Common myeloid progenitor, CD34-positive (primary cell): ENCODE measurements around the gene SUSD6.
"Not testable (repeated sequence)": the region's sequence is repeated elsewhere in the genome, so short reads cannot be mapped to it uniquely, and the experiment has no call there.

Source experiments
- CTCF ChIA-PET: fragments of 350-600 bp; sonication (Branson Sonifier 250); formaldehyde crosslinking; loops from one replicate; lab custom pipeline; 2021; ENCODE audit warnings: antibody characterized with exemption; lab: Charles Lee
- POLR2A ChIA-PET: fragments of 350-600 bp; sonication (Branson Sonifier 250); formaldehyde crosslinking; loops from one replicate; lab custom pipeline; 2021; ENCODE audit warnings: antibody characterized with exemption; lab: Charles Lee
- DNase-seq, 3 donors: peaks; one replicate each; pipeline versions ENCODE4 v3.0.0 to v3.0.0-alpha.2; 2013
- H3K27ac ChIP-seq, 2 experiments: 1 replicate in 1 of 2; 2 replicates in 1 of 2; pipeline ENCODE4 v1.7.0; 2013; ENCODE audit warnings: inconsistent platforms in 2 of 2, low read length in 2 of 2, mild to moderate bottlenecking in 2 of 2, low read depth in 1 of 2, moderate library complexity in 1 of 2; ENCODE audit not compliant: severe bottlenecking in 2 of 2, insufficient read depth in 1 of 2, poor library complexity in 1 of 2
- H3K27me3 ChIP-seq, 5 experiments: replicated peaks in 2 of 5; 1 replicate in 3 of 5; 2 replicates in 2 of 5; pipeline versions ENCODE4 v1.6.1 to v1.7.0; 2013; ENCODE audit warnings: low read length in 4 of 5, mild to moderate bottlenecking in 2 of 5, moderate library complexity in 2 of 5, inconsistent platforms in 1 of 5; ENCODE audit not compliant: insufficient read depth in 5 of 5, control insufficient read depth in 4 of 5
- H3K36me3 ChIP-seq, 4 experiments: 1 replicate in 2 of 4; 2 replicates in 2 of 4; pipeline versions ENCODE4 v1.6.1 to v1.7.0; 2013; ENCODE audit warnings: low read length in 3 of 4, control low read depth in 1 of 4, mild to moderate bottlenecking in 1 of 4; ENCODE audit not compliant: control insufficient read depth in 4 of 4, insufficient read depth in 4 of 4
- H3K4me1 ChIP-seq, 4 experiments: 1 replicate in 3 of 4; 2 replicates in 1 of 4; pipeline versions ENCODE4 v1.6.1 to v1.7.1; 2013; ENCODE audit warnings: low read length in 3 of 4, mild to moderate bottlenecking in 3 of 4, control low read depth in 1 of 4, inconsistent platforms in 1 of 4, moderate library complexity in 1 of 4; ENCODE audit not compliant: control insufficient read depth in 4 of 4, insufficient read depth in 4 of 4; ENCODE audit errors: control extremely low read depth in 1 of 4
- H3K4me3 ChIP-seq, 7 experiments: 1 replicate in 4 of 7; 2 replicates in 3 of 7; pipeline versions ENCODE4 v1.5.1 to v1.7.0; 2013; ENCODE audit warnings: mild to moderate bottlenecking in 7 of 7, low read length in 6 of 7, moderate library complexity in 6 of 7, inconsistent platforms in 2 of 7, low read depth in 2 of 7, control low read depth in 1 of 7; ENCODE audit not compliant: insufficient read depth in 4 of 7, control insufficient read depth in 1 of 7; ENCODE audit errors: extremely low read depth in 1 of 7
- H3K9me3 ChIP-seq, 5 experiments: 1 replicate in 4 of 5; 2 replicates in 1 of 5; pipeline versions ENCODE4 v1.6.1 to v1.7.1; 2013; ENCODE audit warnings: low read length in 4 of 5, mild to moderate bottlenecking in 2 of 5, inconsistent platforms in 1 of 5, low read depth in 1 of 5, moderate library complexity in 1 of 5; ENCODE audit not compliant: control insufficient read depth in 4 of 5, insufficient read depth in 2 of 5; ENCODE audit errors: control extremely low read depth in 1 of 5
- WGBS: methylation state at CpG from one replicate; pipeline ENCODE4 v1.1.5; 2013; ENCODE audit not compliant: insufficient coverage; 5-methylcytosine and 5-hydroxymethylcytosine counted together

SUSD6 gene

DNA sequence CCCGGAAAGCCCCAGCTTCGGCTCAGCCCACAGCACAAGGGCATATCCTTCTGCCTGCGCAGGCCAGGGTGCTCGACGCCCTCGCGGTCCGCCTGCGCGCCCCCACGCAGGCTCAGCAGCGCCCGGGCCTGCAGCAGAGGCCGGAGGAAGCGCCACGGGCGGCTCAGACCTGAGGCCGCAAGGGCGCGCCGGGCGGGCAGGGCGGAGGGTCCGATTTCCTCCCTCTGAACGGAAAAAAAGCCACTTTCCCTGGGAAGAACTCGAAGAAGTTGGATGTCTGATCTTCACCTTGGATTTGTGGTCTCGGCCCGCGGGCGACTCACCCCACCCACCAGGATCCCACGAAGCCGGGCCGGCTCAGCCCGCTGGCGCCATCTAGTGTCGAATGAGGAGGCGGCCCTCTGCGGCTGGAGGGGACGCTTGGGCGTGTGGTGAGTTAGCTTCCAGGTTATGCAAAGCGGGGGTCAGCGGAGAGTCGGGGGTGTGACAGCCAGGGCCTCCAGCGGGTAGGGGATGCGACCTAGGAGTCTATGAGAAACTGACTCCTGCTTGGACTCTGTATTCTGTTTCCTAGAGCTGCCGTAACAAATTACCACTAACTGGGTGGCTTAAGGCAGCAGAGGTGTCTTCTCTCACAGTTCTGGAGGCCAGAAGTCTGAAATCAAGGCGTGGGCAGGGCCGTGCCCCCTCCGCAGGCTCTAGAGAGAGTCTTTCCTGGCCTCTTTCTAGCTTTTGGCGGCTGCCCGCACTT, 115.5 kb downstream of the SUSD6 start:
- Histone ChIP-seq H3K4me3 (peak overlapping the region in 5 of 7 experiments; percentile 21 to 70 (median 51)), H3K36me3 (no peaks in the 10 kb centered on the region), H3K27me3 (no peaks in the 10 kb centered on the region), H3K4me1 (peaks cover 0 to 15% (median 9%) of the 10 kb centered on the region in 4 experiments), H3K9me3 (no peaks in the 10 kb centered on the region), H3K27ac (no peak overlapping the region)
- ChIA-PET POLR2A (interaction anchor here (0.9 to 1.1 kb wide), 2 partner anchors 41 to 110 kb away, joined by 3 read pairs; no protein-coding TSS in a partner anchor), CTCF (interaction anchor here (0.7 to 6.6 kb wide), 30 partner anchors 10 to 175 kb away, joined by 3 to 83 read pairs (median 4); partner anchors contain the start of genes SRSF5 and SUSD6)
- peak; percentile 71 to 82 (median 80) for DNase-seq
- 8% methylated on average over 36 of the region's 51 CpGs for WGBS

DNA sequence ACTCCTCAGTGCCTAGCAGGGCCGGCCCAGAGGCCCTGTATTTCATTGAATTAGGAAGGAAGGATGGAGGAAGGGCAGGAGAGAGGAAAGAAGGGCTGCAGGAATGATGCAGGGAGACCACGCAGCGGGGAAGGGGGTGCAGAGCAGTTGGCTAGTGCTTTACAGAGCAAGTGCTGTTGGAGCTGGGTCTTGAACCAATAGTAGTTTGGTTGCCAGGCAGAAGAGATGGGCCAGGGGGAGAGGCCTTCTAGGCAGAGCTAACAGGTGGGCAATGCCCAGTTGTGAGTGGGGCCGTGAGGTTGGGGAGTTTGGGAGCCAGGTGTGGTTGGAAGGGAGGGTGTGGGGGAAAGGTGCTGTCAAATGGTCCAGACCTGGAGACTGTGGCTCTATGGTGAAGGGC, 116.5 kb downstream of the SUSD6 start:
- H3K36me3 ChIP-seq: no peaks in the 10 kb centered on the region
- H3K4me1 ChIP-seq: peaks cover 0 to 15% (median 9%) of the 10 kb centered on the region in 4 experiments
- H3K4me3 ChIP-seq: no peak overlapping the region
- H3K27ac ChIP-seq: no peak overlapping the region
- WGBS: 89% methylated on average over 3 of the region's 4 CpGs
- H3K9me3 ChIP-seq: no peaks in the 10 kb centered on the region
- H3K27me3 ChIP-seq: no peaks in the 10 kb centered on the region
- CTCF ChIA-PET: interaction anchor here (0.8 to 6.6 kb wide), 18 partner anchors 12 to 176 kb away, joined by 3 to 83 read pairs (median 4); partner anchors contain the start of genes SRSF5 and SUSD6
- POLR2A ChIA-PET: interaction anchor here (0.6 kb wide), 1 partner anchor 54 kb away, joined by 3 read pairs; no protein-coding TSS in a partner anchor
- no peak for DNase-seq

- H3K36me3 ChIP-seq, H3K27me3 ChIP-seq, H3K4me3 ChIP-seq, POLR2A ChIA-PET, H3K27ac ChIP-seq, H3K4me1 ChIP-seq, DNase-seq, H3K9me3 ChIP-seq: not testable (repeated sequence)
- WGBS: 99% methylated on average over 8 of the region's 8 CpGs
- CTCF ChIA-PET: interaction anchor here (1.2 to 3.1 kb wide), 5 partner anchors 20 to 296 kb away, joined by 3 to 17 read pairs (median 6); no protein-coding TSS in a partner anchor
These were observed 120.7 kb downstream of the SUSD6 start for GRCh38 chr14:69731919-69732598.

GRCh38 chr14:69736405-69736804, 125.0 kb downstream of the SUSD6 start:
- CTCF ChIA-PET: interaction anchor here (1.1 to 1.4 kb wide), 2 partner anchors 9 to 152 kb away, joined by 3 read pairs; no protein-coding TSS in a partner anchor
- DNase-seq, H3K4me1 ChIP-seq, H3K36me3 ChIP-seq, H3K27ac ChIP-seq, H3K9me3 ChIP-seq, H3K4me3 ChIP-seq, H3K27me3 ChIP-seq, POLR2A ChIA-PET: not testable (repeated sequence)
- 97% methylated on average over 4 of the region's 4 CpGs for WGBS

DNA sequence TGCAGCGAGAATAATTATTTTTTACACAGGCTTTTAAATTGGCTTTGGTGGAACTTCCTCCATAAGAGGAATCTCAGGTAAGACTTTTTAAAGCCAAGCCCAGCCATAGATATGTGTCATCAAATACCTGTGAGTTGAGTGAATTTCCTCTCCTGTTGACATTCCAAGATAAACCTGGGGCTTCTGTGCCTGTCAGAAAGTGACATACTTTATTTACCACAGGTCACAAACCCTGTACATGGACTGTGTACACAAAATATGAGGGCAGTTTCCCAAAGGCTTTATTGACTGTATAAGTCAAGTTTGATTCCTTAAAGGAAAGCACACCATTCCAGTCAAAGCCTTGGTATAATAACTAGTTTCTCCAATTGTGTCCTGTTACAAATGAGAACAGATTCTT, 129.7 kb downstream of the SUSD6 start:
- whole genome bisulfite sequencing: no CpG with 5 or more reads among the region's 1 CpG
- POLR2A ChIA-PET: no interaction called here

DNA sequence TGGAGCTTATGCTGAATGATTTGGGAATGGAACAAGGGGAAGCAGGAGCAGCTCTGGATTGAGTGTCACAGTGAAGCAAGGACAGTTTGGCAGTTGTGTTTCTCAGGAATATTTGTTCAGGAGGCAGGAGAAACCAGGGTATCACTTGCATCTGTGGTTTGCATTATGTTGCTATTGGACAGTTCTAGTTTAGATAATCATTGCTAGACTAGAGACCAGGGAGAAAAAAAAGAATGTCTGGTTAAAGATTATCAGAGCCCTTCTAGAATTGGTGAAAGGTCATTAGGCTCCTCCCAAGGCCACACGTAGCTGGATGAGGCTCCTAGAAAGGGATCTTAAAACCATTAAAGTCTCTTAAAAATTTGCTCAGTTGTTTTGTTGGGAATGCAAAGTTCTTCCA, 138.6 kb downstream of the SUSD6 start:
- 100% methylated on average over 1 of the region's 1 CpG for WGBS
- Histone ChIP-seq H3K9me3 (no peaks in the 10 kb centered on the region), H3K4me3 (no peak overlapping the region), H3K27ac (no peak overlapping the region), H3K36me3 (no peaks in the 10 kb centered on the region), H3K4me1 (peaks cover 0 to 12% (median 1%) of the 10 kb centered on the region in 4 experiments), H3K27me3 (no peaks in the 10 kb centered on the region)
- POLR2A ChIA-PET: no interaction called here
- CTCF ChIA-PET: no interaction called here
- no peak for DNase-seq

More for the DNA sequence above, 129.7 kb downstream of the SUSD6 start:
- H3K27ac ChIP-seq: no peak overlapping the region
- no peak overlapping the region for H3K4me3 ChIP-seq
- H3K36me3 ChIP-seq: no peaks in the 10 kb centered on the region
- H3K27me3 ChIP-seq: no peaks in the 10 kb centered on the region
- H3K4me1 ChIP-seq: peaks cover 0 to under 1% (median under 1%) of the 10 kb centered on the region in 4 experiments
- DNase-seq: no peak
- CTCF ChIA-PET: interaction anchor here (1.3 kb wide), 1 partner anchor 14 kb away, joined by 3 read pairs; no protein-coding TSS in a partner anchor
- H3K9me3 ChIP-seq: no peaks in the 10 kb centered on the region
